Cardiac fibroblast (primary cell): Measurements from ENCODE around the gene MYBPH.

Source experiments
- DNase-seq, 2 donors: peaks; one replicate each; pipeline versions ENCODE4 v3.0.0 to v3.0.0-alpha.2; 2010; ENCODE audit warnings: low read depth in 2 of 2
- H3K4me3 ChIP-seq, 2 donors: replicated peaks in 1 of 2; 1 replicate in 1 of 2; 2 replicates in 1 of 2; pipeline ENCODE4 v1.5.1; 2011; ENCODE audit warnings: low read depth in 2 of 2, low read length in 2 of 2, mild to moderate bottlenecking in 2 of 2, moderate library complexity in 1 of 2
- TF ChIP-seq, protein P1 (sequence below): IDR thresholded peaks from one replicate; pipeline ENCODE4 v1.5.1; 2011; ENCODE audit warnings: low read depth, mild to moderate bottlenecking, low read length, inconsistent platforms

MYBPH gene

DNA sequence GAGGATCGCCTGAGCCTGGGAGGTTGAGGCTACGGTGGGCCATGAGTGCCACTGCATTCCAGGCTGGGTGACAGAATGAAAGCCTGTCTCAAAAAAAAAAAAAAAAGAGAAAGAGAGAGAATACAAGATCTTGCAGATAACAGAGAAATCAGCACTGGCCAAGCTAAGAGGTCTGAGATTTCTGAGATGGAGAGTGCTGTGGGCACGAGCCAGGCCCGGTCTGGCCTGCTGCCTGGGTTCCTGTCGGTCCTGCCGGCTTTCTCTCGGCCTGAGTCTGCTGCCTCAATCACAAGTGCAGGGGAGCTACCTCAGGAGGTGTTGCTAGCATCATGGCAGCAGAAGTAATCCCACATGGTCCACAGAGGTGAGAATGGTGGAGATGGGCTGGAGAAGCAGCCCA lies 29.1 kb downstream of the MYBPH start:
- TF ChIP-seq, protein P1, sequence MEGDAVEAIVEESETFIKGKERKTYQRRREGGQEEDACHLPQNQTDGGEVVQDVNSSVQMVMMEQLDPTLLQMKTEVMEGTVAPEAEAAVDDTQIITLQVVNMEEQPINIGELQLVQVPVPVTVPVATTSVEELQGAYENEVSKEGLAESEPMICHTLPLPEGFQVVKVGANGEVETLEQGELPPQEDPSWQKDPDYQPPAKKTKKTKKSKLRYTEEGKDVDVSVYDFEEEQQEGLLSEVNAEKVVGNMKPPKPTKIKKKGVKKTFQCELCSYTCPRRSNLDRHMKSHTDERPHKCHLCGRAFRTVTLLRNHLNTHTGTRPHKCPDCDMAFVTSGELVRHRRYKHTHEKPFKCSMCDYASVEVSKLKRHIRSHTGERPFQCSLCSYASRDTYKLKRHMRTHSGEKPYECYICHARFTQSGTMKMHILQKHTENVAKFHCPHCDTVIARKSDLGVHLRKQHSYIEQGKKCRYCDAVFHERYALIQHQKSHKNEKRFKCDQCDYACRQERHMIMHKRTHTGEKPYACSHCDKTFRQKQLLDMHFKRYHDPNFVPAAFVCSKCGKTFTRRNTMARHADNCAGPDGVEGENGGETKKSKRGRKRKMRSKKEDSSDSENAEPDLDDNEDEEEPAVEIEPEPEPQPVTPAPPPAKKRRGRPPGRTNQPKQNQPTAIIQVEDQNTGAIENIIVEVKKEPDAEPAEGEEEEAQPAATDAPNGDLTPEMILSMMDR, result no peak
- H3K4me3 ChIP-seq, result no peak overlapping the region
- DNase-seq, result no peak

DNA sequence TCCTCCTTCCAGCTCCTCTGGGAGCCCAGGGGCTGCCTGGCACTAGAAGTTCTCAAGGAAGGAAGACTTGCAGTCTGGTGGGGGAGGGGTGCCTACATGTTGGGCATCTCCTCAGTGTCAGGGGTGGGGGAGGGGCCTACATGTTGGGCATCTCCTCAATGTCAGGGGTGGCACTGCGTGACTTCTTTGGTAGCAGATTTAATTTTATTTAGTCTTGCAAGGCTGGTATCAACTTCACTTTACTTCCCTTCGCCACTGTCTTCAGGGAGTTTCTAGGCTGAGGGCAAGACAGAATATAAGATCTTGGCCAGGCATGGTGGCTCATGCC lies 29.6 kb downstream of the MYBPH start:
- DNase-seq, result no peak
- TF ChIP-seq, protein P1, result no peak
- no peak overlapping the region for H3K4me3 ChIP-seq

DNA sequence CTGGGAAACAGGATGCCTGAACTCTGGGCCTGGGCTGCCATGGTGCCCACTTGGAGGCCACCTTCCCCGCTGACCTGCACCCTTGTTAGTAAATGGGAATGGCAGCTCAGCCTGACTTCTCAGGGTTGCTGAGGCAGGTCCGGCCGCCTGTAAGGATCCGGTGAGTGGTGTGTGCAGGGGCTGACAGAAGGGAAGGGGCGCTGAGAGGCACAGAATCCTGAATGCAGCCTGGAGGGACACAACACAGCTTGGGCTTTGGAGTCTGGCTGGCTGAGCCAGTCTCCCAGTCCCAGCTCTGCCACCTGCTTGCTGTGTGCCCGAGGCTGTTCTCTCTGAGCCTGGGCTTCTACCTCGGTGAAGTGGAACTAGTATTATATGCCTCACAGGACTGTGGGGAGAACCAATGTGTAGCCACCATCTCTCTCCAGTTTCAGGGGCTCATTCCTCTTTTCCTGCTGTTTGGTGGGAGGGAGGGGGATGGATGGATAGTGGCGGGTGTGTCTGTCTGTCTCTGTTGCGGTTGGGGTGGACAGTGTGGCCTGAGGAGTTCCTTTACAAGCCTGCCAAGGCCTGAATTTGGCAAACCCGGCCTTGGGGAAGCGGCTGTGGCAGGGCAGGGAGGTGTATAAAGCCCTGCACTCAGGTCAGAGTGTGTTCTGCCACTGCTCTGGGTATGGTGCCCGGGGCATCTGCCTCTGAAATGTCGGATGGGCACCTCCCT lies 30.1 kb downstream of the MYBPH start:
- DNase-seq, result no peak
- TF ChIP-seq, protein P1, result no peak

DNA sequence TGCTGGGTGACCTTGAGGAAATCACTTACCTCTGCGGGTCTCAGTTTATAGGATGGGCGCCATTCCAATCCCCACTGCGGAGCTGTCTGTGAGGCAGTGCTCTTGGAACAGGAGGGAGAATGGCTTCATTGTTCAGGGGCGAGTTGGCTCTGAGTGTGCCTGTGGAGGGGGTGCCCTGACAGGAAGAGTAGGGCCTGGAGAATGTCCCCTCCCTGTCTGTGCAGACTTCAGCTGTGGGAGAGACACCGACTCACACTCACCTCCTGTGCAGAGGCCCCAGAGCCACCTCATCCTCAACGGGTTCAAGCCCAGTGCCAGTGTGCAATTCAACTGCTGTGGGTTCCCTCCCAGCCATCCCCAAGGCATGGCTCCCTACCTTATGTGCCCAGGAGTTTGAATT lies 31.0 kb downstream of the MYBPH start:
- no peak overlapping the region for H3K4me3 ChIP-seq
- DNase-seq, result peak in 1 of 2 donors; percentile 8
- TF ChIP-seq, protein P1, result no peak

More for the DNA sequence above, 30.1 kb downstream of the MYBPH start:
- H3K4me3 ChIP-seq, result no peak overlapping the region

DNA sequence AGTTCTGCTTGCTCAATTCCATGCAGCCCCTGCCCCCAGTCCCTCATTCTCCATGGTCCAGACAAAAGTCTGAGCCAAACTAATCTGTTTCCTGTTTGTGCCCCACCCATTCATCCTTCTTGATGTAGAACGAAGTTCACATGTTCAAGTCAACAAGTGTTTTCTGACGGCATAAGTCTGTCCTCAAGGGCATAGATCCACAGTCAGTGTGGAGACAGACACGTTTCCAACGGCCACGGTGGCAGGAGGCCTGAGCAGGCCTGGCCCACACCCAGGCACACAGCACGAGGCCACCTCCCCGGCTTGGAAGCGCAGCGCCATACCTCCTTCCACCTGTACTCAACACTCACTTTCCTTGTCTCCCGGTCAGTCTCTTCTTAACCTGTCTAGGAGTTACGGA lies 32.0 kb downstream of the MYBPH start:
- peak in 1 of 2 donors; percentile 32 for DNase-seq
- no peak overlapping the region for H3K4me3 ChIP-seq
- TF ChIP-seq, protein P1, result no peak

DNA sequence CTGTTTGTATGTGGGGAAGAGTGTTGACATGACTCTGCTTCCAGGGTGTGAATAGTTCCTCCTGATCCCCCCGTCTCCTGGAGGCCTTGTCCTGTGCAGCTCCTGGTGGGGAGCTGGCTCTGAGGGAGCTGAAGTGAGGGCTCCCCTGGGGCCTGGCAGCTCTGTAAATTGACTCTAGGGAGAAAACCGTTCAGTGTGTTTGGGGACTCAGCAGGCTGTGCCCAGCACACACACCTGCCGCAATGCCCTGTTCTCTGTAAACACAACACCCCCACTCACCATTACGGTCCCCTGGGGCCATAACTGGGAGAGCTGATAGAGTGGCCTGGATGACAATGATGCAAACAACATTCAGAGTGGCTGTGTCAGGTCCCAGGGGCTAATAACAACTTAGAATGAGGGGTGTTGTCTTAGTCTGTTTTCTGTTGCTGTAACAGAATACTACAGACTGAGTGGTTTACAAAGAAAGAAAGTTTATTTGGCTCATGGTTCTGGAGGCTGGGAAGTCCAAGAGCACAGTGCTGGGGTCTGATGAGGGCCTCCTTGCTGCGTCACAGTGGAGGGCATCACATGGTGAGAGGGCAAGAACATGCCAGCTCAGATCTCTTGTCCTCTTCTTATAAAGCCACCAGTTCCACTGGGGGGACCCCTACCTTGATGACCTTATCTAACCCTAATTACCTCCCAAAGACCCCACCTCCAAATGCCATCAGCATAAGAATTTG lies 32.8 kb downstream of the MYBPH start:
- no peak for DNase-seq
- no peak overlapping the region for H3K4me3 ChIP-seq
- TF ChIP-seq, protein P1, result no peak
